Measurements from ENCODE around the gene SLC22A12. TPM values are rescaled to one million over a fixed set of nuclear protein-coding genes. Genes with fewer than 3 reads are reported as not detected.

The SLC22A12 gene
- total and polyA plus RNA-seq, 2 donors (not counting 3 experiments of a cell fraction or from before 2014, with no cell fraction given): not detected

- Histone ChIP-seq H3K36me3 (ENCODE audit: control insufficient read depth in 2 of 2, extremely low read depth in 1 of 2, insufficient read depth in 2 of 2, low read length in 2 of 2) (no peaks in the 10 kb centered on the region), H3K79me2 (ENCODE audit: control insufficient read depth, insufficient read depth, low read length) (no peaks in the 10 kb centered on the region), H3K9ac (replicated peaks; ENCODE audit: extremely low read depth, insufficient read depth, low read length) (no peak overlapping the region), H3K27ac (ENCODE audit: insufficient read depth, low read depth, low read length) (no peak overlapping the region), H3K9me1 (replicated peaks; ENCODE audit: control insufficient read depth, extremely low read depth, insufficient read depth, low read length) (no peaks in the 10 kb centered on the region), H4K20me1 (replicated peaks; ENCODE audit: control insufficient read depth, extremely low read depth, insufficient read depth, low read length) (no peaks in the 10 kb centered on the region), H3K4me3 (replicated peaks in 1 of 3; ENCODE audit: insufficient read depth in 1 of 3, low read depth in 1 of 3, low read length in 3 of 3) (no peak overlapping the region), H3K4me1 (ENCODE audit: control insufficient read depth, extremely low read depth, insufficient read depth, low read length) (no peaks in the 10 kb centered on the region), H3K9me3 (replicated peaks; ENCODE audit: control insufficient read depth, insufficient read depth, low read length) (no peaks in the 10 kb centered on the region), H3K4me2 (ENCODE audit: insufficient read depth, low read length) (no peak overlapping the region), H2AFZ (ENCODE audit: low read depth, low read length) (no peak overlapping the region), H3K27me3 (ENCODE audit: control insufficient read depth in 2 of 2, insufficient read depth in 2 of 2, low read length in 2 of 2) (peaks cover 0 to 3% of the 10 kb centered on the region in 2 experiments)
- DNase-seq (ENCODE audit: low read depth, low spot score): no peak
- ChIA-PET CTCF (interaction anchor here (1.2 to 2.0 kb wide), 2 partner anchors 9 to 132 kb away, joined by 3 to 6 read pairs; no protein-coding TSS in a partner anchor), POLR2A (no interaction called here)
- dilution Hi-C loops (cut with MboI; ENCODE audit: extremely low pct_ligation_motif_present, low sequenced_read_pairs) (no loop called here), intact Hi-C loops (cut with micrococcal nuclease) (no loop called here)
- BruUV-seq (replicated peaks): no TSS peak
- TF ChIP-seq POLR2A (IDR thresholded peaks at IDR 0.05; ENCODE audit: low read depth, low read length): no peak
- FAIRE-seq: no peak
Measured at GRCh38 chr11:64581057-64581523, 9.9 kb upstream of the SLC22A12 start.

- FAIRE-seq: no peak
Measured at GRCh38 chr11:64582885-64583284, 8.1 kb upstream of the SLC22A12 start.

More at GRCh38 chr11:64582885-64583284, 8.1 kb upstream of the SLC22A12 start:
- TF ChIP-seq CTCF (IDR thresholded peaks at IDR 0.05; ENCODE audit: extremely low read depth in 1 of 2, insufficient read depth in 1 of 2, low read depth in 1 of 2, low read length in 2 of 2) (no peak), MYC (IDR thresholded peaks at IDR 0.05; ENCODE audit: low read depth, low read length) (no peak), POLR2AphosphoS5 (IDR thresholded peaks at IDR 0.05; ENCODE audit: insufficient read depth, low read depth, low read length) (no peak), MAX (IDR thresholded peaks at IDR 0.05; ENCODE audit: insufficient read depth, insufficient read length) (no peak), JUN (IDR thresholded peaks at IDR 0.05; ENCODE audit: borderline replicate concordance, insufficient read depth, insufficient read length, low read depth) (no peak), EZH2 (IDR thresholded peaks at IDR 0.05; ENCODE audit: borderline replicate concordance, low read depth, low read length, severe bottlenecking) (no peak), GATA2 (IDR thresholded peaks at IDR 0.05; ENCODE audit: insufficient read depth, insufficient read length, low read depth, low read length) (no peak), POLR2A (IDR thresholded peaks at IDR 0.05; ENCODE audit: low read depth, low read length) (no peak), FOS (IDR thresholded peaks at IDR 0.05; ENCODE audit: borderline replicate concordance, insufficient read depth, low read length) (no peak)
- POLR2A ChIA-PET: no interaction called here
- H3K9me1 ChIP-seq (replicated peaks; ENCODE audit: control insufficient read depth, extremely low read depth, insufficient read depth, low read length): no peaks in the 10 kb centered on the region
- no peaks in the 10 kb centered on the region for H4K20me1 ChIP-seq (replicated peaks; ENCODE audit: control insufficient read depth, extremely low read depth, insufficient read depth, low read length)
- H3K27ac ChIP-seq (ENCODE audit: insufficient read depth, low read depth, low read length): no peak overlapping the region
- intact Hi-C loops (cut with micrococcal nuclease): no loop called here
- H3K27me3 ChIP-seq (ENCODE audit: control insufficient read depth in 2 of 2, insufficient read depth in 2 of 2, low read length in 2 of 2): peaks cover 0 to 3% of the 10 kb centered on the region in 2 experiments
- no peak overlapping the region for H2AFZ ChIP-seq (ENCODE audit: low read depth, low read length)
- H3K9ac ChIP-seq (replicated peaks; ENCODE audit: extremely low read depth, insufficient read depth, low read length): no peak overlapping the region
- DNase-seq (ENCODE audit: low read depth, low spot score): no peak
- H3K36me3 ChIP-seq (ENCODE audit: control insufficient read depth in 2 of 2, extremely low read depth in 1 of 2, insufficient read depth in 2 of 2, low read length in 2 of 2): no peaks in the 10 kb centered on the region
- H3K4me1 ChIP-seq (ENCODE audit: control insufficient read depth, extremely low read depth, insufficient read depth, low read length): no peaks in the 10 kb centered on the region
- H3K79me2 ChIP-seq (ENCODE audit: control insufficient read depth, insufficient read depth, low read length): no peaks in the 10 kb centered on the region
- CTCF ChIA-PET: no interaction called here
- BruUV-seq (replicated peaks): no TSS peak
- no peak overlapping the region for H3K4me3 ChIP-seq (replicated peaks in 1 of 3; ENCODE audit: insufficient read depth in 1 of 3, low read depth in 1 of 3, low read length in 3 of 3)
- dilution Hi-C loops (cut with MboI; ENCODE audit: extremely low pct_ligation_motif_present, low sequenced_read_pairs): no loop called here
- H3K4me2 ChIP-seq (ENCODE audit: insufficient read depth, low read length): no peak overlapping the region
- no peaks in the 10 kb centered on the region for H3K9me3 ChIP-seq (replicated peaks; ENCODE audit: control insufficient read depth, insufficient read depth, low read length)
